AG10803 (cell line): ENCODE measurements around the gene CDK2.
"Not testable (repeated sequence)": the region's sequence is repeated elsewhere in the genome, so short reads cannot be mapped to it uniquely, and the experiment has no call there.

Experiments used
- DNase-seq: peaks from one replicate; pipeline ENCODE4 v3.0.0; 2010; ENCODE audit warnings: low read depth
- H3K4me3 ChIP-seq: 2 replicates; pipeline ENCODE4 v1.5.1; 2011; ENCODE audit warnings: mild to moderate bottlenecking, low read length, control low read depth
- TF ChIP-seq, protein P1 (sequence below): conservative IDR thresholded peaks from 2 replicates; pipeline ENCODE4 v1.5.1; 2011; ENCODE audit warnings: mild to moderate bottlenecking, low read length, control low read depth, inconsistent platforms

The CDK2 gene

GRCh38 chr12:55972456-55972855, 5.8 kb downstream of the CDK2 start:
- no peak for DNase-seq
- TF ChIP-seq, protein P1, sequence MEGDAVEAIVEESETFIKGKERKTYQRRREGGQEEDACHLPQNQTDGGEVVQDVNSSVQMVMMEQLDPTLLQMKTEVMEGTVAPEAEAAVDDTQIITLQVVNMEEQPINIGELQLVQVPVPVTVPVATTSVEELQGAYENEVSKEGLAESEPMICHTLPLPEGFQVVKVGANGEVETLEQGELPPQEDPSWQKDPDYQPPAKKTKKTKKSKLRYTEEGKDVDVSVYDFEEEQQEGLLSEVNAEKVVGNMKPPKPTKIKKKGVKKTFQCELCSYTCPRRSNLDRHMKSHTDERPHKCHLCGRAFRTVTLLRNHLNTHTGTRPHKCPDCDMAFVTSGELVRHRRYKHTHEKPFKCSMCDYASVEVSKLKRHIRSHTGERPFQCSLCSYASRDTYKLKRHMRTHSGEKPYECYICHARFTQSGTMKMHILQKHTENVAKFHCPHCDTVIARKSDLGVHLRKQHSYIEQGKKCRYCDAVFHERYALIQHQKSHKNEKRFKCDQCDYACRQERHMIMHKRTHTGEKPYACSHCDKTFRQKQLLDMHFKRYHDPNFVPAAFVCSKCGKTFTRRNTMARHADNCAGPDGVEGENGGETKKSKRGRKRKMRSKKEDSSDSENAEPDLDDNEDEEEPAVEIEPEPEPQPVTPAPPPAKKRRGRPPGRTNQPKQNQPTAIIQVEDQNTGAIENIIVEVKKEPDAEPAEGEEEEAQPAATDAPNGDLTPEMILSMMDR = no peak
- peak overlapping the region; percentile 66 for H3K4me3 ChIP-seq

DNA sequence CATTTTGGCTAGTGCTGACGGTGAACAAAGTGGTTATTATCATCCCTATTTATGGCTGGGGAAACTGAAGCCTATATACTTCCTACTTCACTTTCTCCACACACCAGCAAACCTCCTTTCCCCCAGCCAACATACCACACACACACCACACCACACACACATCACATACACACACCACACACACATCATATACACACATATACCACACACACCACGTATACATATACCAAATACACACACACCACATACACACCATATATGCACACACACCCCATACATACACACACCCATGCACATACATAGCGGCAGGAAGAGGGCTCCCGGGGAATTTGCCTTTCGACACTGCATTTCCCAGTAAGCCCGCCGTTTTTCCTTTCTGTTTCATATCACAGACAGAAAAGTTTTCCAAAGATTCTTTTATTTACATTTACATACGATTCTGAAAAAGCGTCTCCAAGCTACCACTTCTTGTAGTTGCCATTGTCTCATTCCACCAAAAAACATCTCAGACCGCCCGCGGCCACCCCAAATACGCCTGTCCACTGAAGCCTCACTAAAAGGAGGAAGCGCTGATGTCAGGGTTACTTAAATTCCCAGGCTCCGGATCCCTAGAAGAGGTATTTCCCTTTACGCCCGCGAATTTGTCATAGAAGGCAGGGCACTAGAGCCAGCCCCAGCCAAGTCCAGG, 6.4 kb downstream of the CDK2 start:
- H3K4me3 ChIP-seq = peak overlapping the region; percentile 66
- TF ChIP-seq, protein P1 = no peak
- peak; percentile 49 for DNase-seq

DNA sequence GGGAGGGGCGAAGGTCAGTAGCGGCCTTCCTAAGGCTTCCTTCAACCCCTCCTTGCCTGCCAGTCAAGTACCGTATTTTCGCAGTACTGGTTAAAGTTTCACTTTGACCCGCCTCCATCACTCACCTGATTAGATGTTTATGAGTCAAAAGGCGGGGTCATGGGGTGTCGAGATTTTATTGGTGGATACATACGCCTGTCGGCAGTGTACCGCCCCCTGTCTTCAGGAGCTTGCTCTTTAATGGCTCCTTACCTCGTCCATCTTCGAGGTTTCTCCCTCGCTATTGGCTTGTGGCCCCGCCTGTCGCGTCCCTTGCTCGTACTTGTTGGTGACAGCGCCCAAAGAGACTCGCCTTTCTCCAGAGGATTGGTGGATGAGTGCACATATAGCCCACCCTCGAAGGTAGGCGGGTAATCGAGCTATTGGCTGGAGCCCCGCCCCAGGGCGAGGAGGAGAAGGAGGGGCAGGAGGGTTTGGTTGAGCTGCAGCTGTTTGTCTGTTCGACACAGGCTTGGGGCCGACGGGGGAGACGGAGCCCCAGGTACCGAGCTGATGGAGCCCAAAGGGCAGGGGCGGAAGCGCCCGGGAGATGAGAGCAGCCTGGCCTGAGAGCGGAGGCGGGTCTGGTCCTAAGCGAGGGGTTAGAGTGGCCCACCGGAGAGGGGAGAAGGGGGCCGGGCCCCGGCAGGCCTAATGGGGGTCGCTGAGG, 7.1 kb downstream of the CDK2 start, which contains the start of gene RAB5B:
Gene RAB5B, plus strand, starts transcription at position 480 of the 709 bp plus-strand sequence. CDS start 12,883 bp downstream, outside the sequence.
- peak; percentile 100 for DNase-seq
- TF ChIP-seq, protein P1 = no peak
- H3K4me3 ChIP-seq = peak within 1 kb of the TSS; percentile 96

DNA sequence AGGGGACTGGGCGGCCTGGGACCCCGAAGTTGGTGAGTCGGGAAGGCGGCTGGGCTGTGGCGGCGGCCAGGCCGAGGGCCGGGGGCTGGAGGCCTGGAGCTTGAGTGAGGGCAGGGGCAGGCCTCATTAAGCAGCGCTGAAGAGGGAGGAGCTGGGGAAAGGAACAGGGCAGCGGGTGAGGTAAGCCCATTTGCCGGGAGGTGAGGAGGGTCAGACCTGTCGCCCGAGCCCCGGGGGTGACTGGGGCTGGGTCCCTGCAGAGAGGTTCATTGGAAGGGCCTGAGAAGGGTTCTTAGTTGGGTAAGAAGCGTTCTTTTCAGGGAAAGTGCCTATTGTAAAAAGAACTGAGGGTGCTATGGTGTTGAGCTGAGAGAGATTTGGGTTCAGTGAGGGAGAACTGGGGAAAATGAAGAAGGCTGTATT, 7.7 kb downstream of the CDK2 start:
- DNase-seq = peak; percentile 45

DNA sequence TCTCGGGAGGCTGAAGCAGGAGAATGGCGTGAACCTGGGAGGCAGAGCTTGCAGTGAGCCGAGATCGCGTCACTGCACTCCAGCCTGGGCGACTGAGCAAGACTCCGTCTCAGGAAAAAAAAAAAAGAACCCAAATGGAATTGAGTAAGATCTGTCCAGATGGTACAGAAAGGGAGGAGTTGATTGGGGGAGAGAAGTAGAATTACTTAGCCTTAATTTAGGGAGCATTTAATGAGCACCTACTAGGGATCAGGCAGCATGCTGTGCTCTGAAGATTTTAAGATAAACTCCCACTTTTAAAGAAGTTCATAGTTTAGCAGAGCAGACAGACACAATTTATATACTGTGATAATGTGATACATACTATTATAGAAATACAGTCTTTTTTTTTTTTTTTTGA, 11.8 kb downstream of the CDK2 start:
- DNase-seq = no peak
- TF ChIP-seq, protein P1 = no peak
- H3K4me3 ChIP-seq = no peak overlapping the region

More for the DNA sequence above, 7.7 kb downstream of the CDK2 start:
- TF ChIP-seq, protein P1 = no peak
- H3K4me3 ChIP-seq = peak overlapping the region; percentile 96

DNA sequence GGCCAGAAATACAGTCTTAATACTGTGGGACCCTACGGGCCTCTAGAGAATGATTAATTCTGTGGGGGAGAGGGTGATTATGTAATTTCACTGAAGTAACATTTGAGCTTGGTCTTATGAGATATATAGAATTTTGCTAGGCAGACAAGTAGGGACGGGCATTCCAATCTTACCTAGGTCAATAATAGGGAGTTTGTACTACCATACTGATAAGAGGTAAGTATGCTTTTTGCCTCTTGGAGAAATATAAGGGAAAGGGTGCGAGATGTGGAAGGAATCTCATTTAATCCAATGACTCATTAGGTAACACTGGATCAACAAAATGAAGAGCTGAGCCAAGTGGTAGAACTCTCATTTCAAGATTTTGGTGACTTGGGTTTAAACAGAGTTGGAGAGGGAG, 12.4 kb downstream of the CDK2 start:
- TF ChIP-seq, protein P1 = no peak
- DNase-seq = no peak
- H3K4me3 ChIP-seq = no peak overlapping the region

DNA sequence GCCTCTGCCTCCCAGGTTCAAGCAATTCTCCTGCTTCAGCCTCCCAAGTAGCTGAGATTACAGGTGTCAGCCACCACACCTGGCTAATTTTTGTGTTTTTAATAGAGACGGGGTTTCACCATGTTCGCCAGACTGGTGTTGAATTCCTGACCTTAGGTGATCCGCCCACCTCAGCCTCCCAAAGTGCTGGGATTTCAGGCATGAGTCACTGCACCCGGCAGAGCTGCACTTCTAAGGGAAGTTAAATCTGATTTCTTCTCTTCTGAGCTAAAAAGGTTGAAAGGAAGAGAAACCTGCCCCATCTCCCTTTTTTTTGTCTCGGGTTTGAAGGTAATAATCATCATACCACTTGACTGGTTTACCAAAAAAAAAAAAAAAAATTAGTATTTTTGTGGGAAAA, 15.3 kb downstream of the CDK2 start:
- H3K4me3 ChIP-seq, DNase-seq: not testable (repeated sequence)
